Measurements from ENCODE around the gene TMEM178B.

DNA sequence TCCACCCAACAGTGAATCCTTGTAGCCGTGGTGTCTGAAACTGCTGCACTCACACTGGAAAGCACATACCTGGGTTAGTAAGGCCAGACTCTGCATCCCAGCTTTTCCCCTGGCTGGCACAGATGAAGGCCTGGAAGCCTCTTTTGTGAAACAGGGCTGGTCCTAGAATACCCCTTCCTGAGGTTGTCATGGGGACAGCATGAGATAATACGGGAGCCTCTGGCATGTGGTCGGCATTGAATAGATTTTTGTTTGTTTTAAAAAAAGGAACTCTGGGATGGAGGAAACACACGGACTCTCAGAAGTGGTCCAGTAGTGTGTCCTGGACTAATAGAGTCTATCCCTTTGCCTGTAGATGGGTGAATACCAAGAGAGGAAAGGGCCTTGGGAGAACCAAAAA is 129.7 kb downstream of the TMEM178B start:
- TF ChIP-seq CTCF (IDR thresholded peaks at IDR 0.05), result no peak
- TF ChIP-seq POLR2AphosphoS5 (IDR thresholded peaks at IDR 0.05; ENCODE audit: low read depth, low read length), result no peak
- TF ChIP-seq TCF7L2 (IDR thresholded peaks at IDR 0.05; ENCODE audit: low read depth, low read length), result no peak

Measured in Panc1 (cell line).